K562 (cell line): ENCODE results near the gene LYPD6B. TPM values are rescaled to one million over a fixed set of nuclear protein-coding genes. Genes with fewer than 3 reads are reported as not detected.

Source experiments
- ATAC-seq: fragments of 200-7000 bp; cut with Tn5 transposase; 3 replicates; pipeline ENCODE4 v1.9.1; 2020; ENCODE audit warnings: moderate library complexity
- BruUV-seq: library from RNA; stranded (reverse); fragments of 400-500 nt; replicated peaks from 2 replicates; lab custom pipeline; 2021; lab: Mats Ljungman, UMichigan
- CTCF ChIA-PET: fragments of 300-600 bp; formaldehyde crosslinking; extraction: SDS; loops from one replicate; lab custom pipeline; 2021; ENCODE audit warnings: low intra/inter-chr PET ratio; lab: Yijun Ruan, JAX
- POLR2A ChIA-PET: fragments of 300-600, 350-650 bp; sonication (Branson Sonifier 250); formaldehyde crosslinking; extraction: SDS; loops from one replicate; lab custom pipeline; 2021; ENCODE audit warnings: antibody characterized with exemption, inconsistent platforms; lab: Yijun Ruan, JAX
- DNase-seq, 4 experiments: peaks; one replicate each; pipeline versions ENCODE4 v3.0.0 to v3.0.0-alpha.2; 2011 to 2018; ENCODE audit warnings: low spot score in 3 of 4, mixed read lengths in 3 of 4; ENCODE audit errors: extremely low read depth in 1 of 4
- FAIRE-seq: peaks from 2 replicates; lab custom pipeline; 2011; peaks lifted over from hg19 to GRCh38; lab: Jason Lieb, UNC
- H2AFZ ChIP-seq: 2 replicates; pipeline ENCODE4 v1.6.0; 2011; ENCODE audit warnings: low read depth, low read length, control low read depth, inconsistent platforms
- H3K27ac ChIP-seq: fragments of 200-600 bp; 3 replicates; pipeline ENCODE4 v1.8.0; 2011; ENCODE audit warnings: low read depth, mild to moderate bottlenecking, control low read depth, inconsistent platforms, low read length, moderate library complexity, mixed read lengths; ENCODE audit errors: extremely low read depth
- H3K27me3 ChIP-seq, 2 experiments: fragments of 300-600 bp in 1 of 2; 2 replicates in 1 of 2; 3 replicates in 1 of 2; pipeline versions ENCODE4 v1.6.0 to v1.8.0; 2011; ENCODE audit warnings: inconsistent platforms in 2 of 2, low read length in 2 of 2, mild to moderate bottlenecking in 1 of 2, mixed read lengths in 1 of 2, moderate library complexity in 1 of 2; ENCODE audit not compliant: control insufficient read depth in 2 of 2, insufficient read depth in 2 of 2
- H3K36me3 ChIP-seq: fragments of 300-600 bp; 3 replicates; pipeline ENCODE4 v1.8.0; 2011; ENCODE audit warnings: mild to moderate bottlenecking, low read length, inconsistent platforms; ENCODE audit not compliant: control insufficient read depth, insufficient read depth
- H3K4me1 ChIP-seq, 2 experiments: fragments of 200-600 bp in 1 of 2; replicated peaks in 1 of 2; 2 replicates in 1 of 2; 3 replicates in 1 of 2; pipeline versions ENCODE4 v1.5.1 to v1.8.0; 2011; ENCODE audit warnings: inconsistent platforms in 2 of 2, low read length in 2 of 2, mild to moderate bottlenecking in 1 of 2, mixed read lengths in 1 of 2, moderate library complexity in 1 of 2; ENCODE audit not compliant: control insufficient read depth in 2 of 2, insufficient read depth in 2 of 2
- H3K4me2 ChIP-seq: 2 replicates; pipeline ENCODE4 v1.6.1; 2011; ENCODE audit warnings: low read length, control low read depth, inconsistent platforms, mixed read lengths; ENCODE audit not compliant: insufficient read depth
- H3K4me3 ChIP-seq: fragments of 200-600 bp; sonication (generic), shearing (Covaris generic); 2 replicates; pipeline ENCODE4 v1.5.1; 2016; ENCODE audit warnings: control low read depth, inconsistent platforms
- H3K79me2 ChIP-seq: fragments of 200-600 bp; 3 replicates; pipeline ENCODE4 v1.8.0; 2011; ENCODE audit warnings: low read length, inconsistent platforms; ENCODE audit not compliant: control insufficient read depth, insufficient read depth
- H3K9ac ChIP-seq, 2 experiments: 2 replicates each; pipeline versions ENCODE4 v1.6.0 to v1.6.1; 2011; ENCODE audit warnings: low read depth in 2 of 2, low read length in 2 of 2, control low read depth in 1 of 2, inconsistent platforms in 1 of 2, mild to moderate bottlenecking in 1 of 2, mixed read lengths in 1 of 2; ENCODE audit not compliant: insufficient read depth in 1 of 2
- H3K9me1 ChIP-seq: one replicate; pipeline ENCODE4 v1.6.0; 2011; ENCODE audit warnings: inconsistent platforms, mild to moderate bottlenecking, low read length, moderate library complexity; ENCODE audit not compliant: control insufficient read depth, insufficient read depth
- H3K9me3 ChIP-seq: replicated peaks from 2 replicates; pipeline ENCODE4 v1.5.1; 2011; ENCODE audit warnings: low read depth, low read length, inconsistent platforms; ENCODE audit not compliant: control insufficient read depth, insufficient read depth
- H4K20me1 ChIP-seq: replicated peaks from 2 replicates; pipeline ENCODE4 v1.6.1; 2011; ENCODE audit warnings: low read length, inconsistent platforms, mixed read lengths; ENCODE audit not compliant: control insufficient read depth, insufficient read depth
- FIP1L1 ChIP-seq: fragments of 200-400 bp; formaldehyde crosslinking; IDR thresholded peaks from 2 replicates; pipeline ENCODE4 v1.6.1; 2018; ENCODE audit warnings: mild to moderate bottlenecking, low read depth, low read length; ENCODE audit not compliant: poor library complexity, severe bottlenecking
- KDM2B ChIP-seq: fragments of 250-450 bp; sonication (Bioruptor Pico); IDR thresholded peaks from 2 replicates; pipeline ENCODE4 v1.8.0; 2021; ENCODE audit warnings: mild to moderate bottlenecking, moderate library complexity
- KLF16 ChIP-seq: IDR thresholded peaks from 2 replicates; pipeline ENCODE4 v1.6.1; 2016; ENCODE audit warnings: antibody characterized with exemption
- KLF6 ChIP-seq: fragments of 250-450 bp; sonication (Bioruptor Pico); IDR thresholded peaks from 2 replicates; pipeline ENCODE4 v1.4.0; 2020; ENCODE audit warnings: mild to moderate bottlenecking, moderate library complexity, borderline replicate concordance
- MAFK ChIP-seq: IDR thresholded peaks from 2 replicates; pipeline ENCODE4 v1.6.1; 2011; ENCODE audit warnings: low read length, improper control_type of control experiment
- PHF8 ChIP-seq: fragments of 200-600 bp; sonication (generic); IDR thresholded peaks from 2 replicates; pipeline ENCODE4 v1.6.1; 2012; ENCODE audit warnings: mixed run types, mild to moderate bottlenecking, inconsistent platforms, low read length, moderate library complexity, borderline replicate concordance
- RB1 ChIP-seq: fragments of 450-650 bp; IDR thresholded peaks from 2 replicates; pipeline ENCODE4 v1.6.1; 2017; ENCODE audit warnings: low read depth, mild to moderate bottlenecking
- SMAD2 ChIP-seq: fragments of 150-350 bp; IDR thresholded peaks from 2 replicates; pipeline ENCODE4 v1.6.1; 2014; ENCODE audit warnings: low read depth, mild to moderate bottlenecking, low read length
- SMC3 ChIP-seq: conservative IDR thresholded peaks from 2 replicates; pipeline ENCODE4 v1.6.1; 2011; ENCODE audit warnings: low read depth, low read length, improper control_type of control experiment; ENCODE audit not compliant: insufficient read depth
- U2AF1 ChIP-seq: fragments of 200-400 bp; formaldehyde crosslinking; optimal IDR thresholded peaks from 2 replicates; pipeline ENCODE3; 2017; ENCODE audit warnings: mild to moderate bottlenecking, low read depth, low read length, moderate library complexity
- ZC3H8 ChIP-seq: fragments of 450-650 bp; IDR thresholded peaks from 2 replicates; pipeline ENCODE4 v1.6.1; 2017
- ZNF133 ChIP-seq: fragments of 250-450 bp; sonication (Bioruptor Pico); IDR thresholded peaks from 2 replicates; pipeline ENCODE4 v1.4.0; 2020; ENCODE audit warnings: mild to moderate bottlenecking
- ZNF174 ChIP-seq: fragments of 250-450 bp; sonication (Bioruptor Pico); IDR thresholded peaks from 2 replicates; pipeline ENCODE4 v1.4.0; 2020; ENCODE audit warnings: mild to moderate bottlenecking
- ZNF263 ChIP-seq: sonication (generic); formaldehyde crosslinking; IDR thresholded peaks from 2 replicates; pipeline ENCODE4 v1.8.0; 2022; ENCODE audit warnings: mild to moderate bottlenecking, missing genetic modification reagents, borderline replicate concordance
- ZNF696 ChIP-seq: fragments of 250-450 bp; sonication (Bioruptor Pico); conservative IDR thresholded peaks from 2 replicates; pipeline ENCODE4 v1.4.0; 2020; ENCODE audit warnings: mild to moderate bottlenecking, moderate library complexity
- WGBS: fragments of 100-300 bp; shearing (Covaris generic); methylation state at CpG from one replicate; pipeline ENCODE4 v1.1.6; 2016; ENCODE audit warnings: low coverage, mixed read lengths; ENCODE audit not compliant: insufficient coverage; ENCODE audit errors: missing lambda C conversion rate; 5-methylcytosine and 5-hydroxymethylcytosine counted together
- in situ Hi-C: fragments of 300-500 bp; cut with MboI; formaldehyde crosslinking; loops from 4 replicates; pipeline ENCODE4 v1.15.0; 2018; ENCODE audit warnings: inconsistent platforms, mixed read lengths
- intact Hi-C: fragments of 100-400 bp; cut with micrococcal nuclease; formaldehyde crosslinking; loops from 2 replicates; pipeline ENCODE4 v1.14.2; 2022
- polyA plus RNA-seq, 8 experiments: library from polyadenylated mRNA; depleted of rRNA in 4 of 8; stranded (reverse) in 5 of 8; unstranded in 3 of 8; fragments of >200 nt; fragmentation: Nextera tagmentation in 2 of 8; fragmentation: Illumina TruSeq in 1 of 8; extraction: Ambion mirVana in 2 of 8; extraction: Trizol in 1 of 8; gene quantifications; 2 replicates each; pipeline versions ENCODE4 v1.2.1 to v1.2.3, GENCODE V29; 2011 to 2014; ENCODE audit warnings: inconsistent platforms in 1 of 8, missing spikeins in 1 of 8
- total RNA-seq, 7 experiments: library from RNA; depleted of rRNA in 6 of 7; stranded (reverse); fragments of >200 nt in 6 of 7; fragmentation: Illumina TruSeq in 2 of 7; extraction: Trizol in 2 of 7; gene quantifications; 2 replicates each; pipeline versions ENCODE4 v1.2.1 to v1.2.3, GENCODE V29; 2011 to 2021; ENCODE audit warnings: low replicate concordance in 1 of 7

Gene LYPD6B
- total and polyA plus RNA-seq, 9 of the 15 experiments (the other 6 are each of a cell fraction or from before 2014, with no cell fraction given), result not detected

DNA sequence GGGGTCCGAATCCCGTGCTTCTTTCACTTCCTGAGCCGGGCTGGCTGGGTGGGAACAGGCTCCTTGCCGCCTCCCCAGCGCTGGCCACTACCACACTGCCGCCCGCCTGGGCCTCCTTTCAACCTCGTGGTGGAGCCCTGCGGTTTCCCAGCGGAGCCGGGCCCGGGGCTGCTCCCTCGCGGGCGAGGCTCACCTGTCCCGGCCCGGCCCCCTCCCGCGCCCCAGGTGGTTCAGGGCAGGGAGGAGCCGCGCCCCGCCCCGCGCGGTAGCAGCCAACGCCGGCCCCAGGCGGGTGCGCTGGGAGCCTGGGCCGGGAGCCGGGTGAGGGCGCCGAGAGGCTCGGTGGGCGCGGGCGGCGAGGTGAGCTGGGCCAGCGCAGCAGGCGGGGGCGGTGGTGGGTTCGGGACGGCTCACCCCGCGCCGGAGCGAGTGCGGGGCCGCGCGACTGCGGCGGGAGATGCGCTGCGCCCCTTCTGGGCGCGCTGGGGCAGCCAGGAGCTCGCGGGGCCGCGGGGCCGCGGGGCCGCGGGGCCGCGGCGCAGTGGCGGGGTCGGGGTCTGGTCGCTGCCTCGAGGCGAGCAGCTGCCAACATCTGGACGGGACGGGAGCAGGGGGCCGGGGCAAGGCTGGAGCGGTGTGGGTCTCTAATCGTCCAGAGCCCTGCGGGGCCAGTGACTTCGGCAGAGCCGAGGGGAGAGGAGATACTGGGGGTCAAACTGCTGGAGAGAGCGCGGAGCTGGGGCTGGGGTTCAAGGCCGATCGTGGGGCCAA is at the start of gene LYPD6B (continued):
- TF ChIP-seq ZNF263 (no peak), FIP1L1 (no peak), U2AF1 (no peak), ZNF133 (no peak), ZC3H8 (no peak)
- TF ChIP-seq, all 486 proteins: peak for 0

DNA sequence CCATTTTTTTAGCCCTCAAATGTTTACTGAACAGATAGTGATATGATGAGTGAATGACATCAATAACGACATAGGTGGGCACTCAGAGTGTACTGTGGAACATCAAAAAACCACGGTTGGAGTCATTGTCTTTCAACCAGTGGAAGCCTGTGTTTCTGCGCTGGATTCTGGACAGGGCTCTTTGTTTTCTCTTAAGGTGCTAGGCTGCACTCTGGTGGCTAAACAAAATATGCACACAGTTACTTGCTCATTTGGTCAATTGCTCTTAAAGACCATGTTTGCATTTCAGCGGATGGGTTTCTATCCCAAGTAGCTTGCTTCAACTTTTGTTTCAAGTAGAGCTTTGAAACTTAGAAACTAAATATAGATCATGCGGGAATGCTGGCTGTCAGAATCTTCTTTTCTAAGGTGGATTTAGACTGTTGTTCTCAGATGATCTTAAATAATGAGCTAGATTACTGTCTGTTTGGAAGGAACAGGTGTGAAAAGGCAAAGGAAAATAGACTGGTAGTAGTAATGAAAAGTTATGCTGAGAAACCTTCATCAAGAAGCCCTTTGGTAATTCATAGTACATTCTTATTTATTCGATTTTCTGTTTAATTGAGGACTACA is 48.5 kb upstream of the LYPD6B start:
- POLR2A ChIA-PET, result no interaction called here
- in situ Hi-C loops, result loop anchor here (25.0 kb wide), 1 partner anchor 1053 kb away; no protein-coding TSS in a partner anchor
- no TSS peak for BruUV-seq
- H3K36me3 ChIP-seq, result no peaks in the 10 kb centered on the region
- DNase-seq (peak; percentile 49 to 80 (median 62)), ATAC-seq (peak; percentile 94), FAIRE-seq (peak; percentile 93)
- peaks cover 0 to 6% of the 10 kb centered on the region in 2 experiments; a peak in 1 of 5 replicates for H3K27me3 ChIP-seq
- H3K9me1 ChIP-seq, result no peaks in the 10 kb centered on the region
- no peak overlapping the region for H3K4me2 ChIP-seq
- no peak overlapping the region for H2AFZ ChIP-seq
- no peaks in the 10 kb centered on the region for H4K20me1 ChIP-seq
- H3K4me3 ChIP-seq, result no peak overlapping the region
- CTCF ChIA-PET, result interaction anchor here (0.7 to 1.8 kb wide), 5 partner anchors 44 to 1052 kb away, joined by 3 to 29 read pairs (median 4); partner anchors contain the start of gene EPC2
- H3K9ac ChIP-seq, result no peak overlapping the region
- intact Hi-C loops, result loop anchor here (1.0 kb wide), 3 partner anchors 64 to 1052 kb away; no protein-coding TSS in a partner anchor
- H3K9me3 ChIP-seq, result no peaks in the 10 kb centered on the region
- WGBS, result 7% methylated on average over 6 of the region's 6 CpGs
- H3K79me2 ChIP-seq, result no peaks in the 10 kb centered on the region
- H3K4me1 ChIP-seq, result no peaks in the 10 kb centered on the region
- no peak overlapping the region for H3K27ac ChIP-seq
- TF ChIP-seq ZNF174 (CRISPR knock-in tag) (no peak), ZNF696 (no peak), PHF8 (no peak), KLF6 (CRISPR knock-in tag) (no peak), KDM2B (CRISPR knock-in tag) (no peak), RB1 (peak; percentile 47; the same call in 1 of the 2 replicates), KLF16 (peak; percentile 43; the same call in 1 of the 2 replicates), MAFK (no peak), SMAD2 (no peak), SMC3 (peak; percentile 80)
